GM12801 (cell line): ENCODE results near the gene CRBN.

Source experiments
- CTCF ChIP-seq: IDR thresholded peaks from one replicate; pipeline ENCODE4 v1.5.1; 2011; ENCODE audit warnings: control low read depth; ENCODE audit not compliant: insufficient read length; ENCODE audit errors: extremely low read depth

The CRBN gene

GRCh38 chr3:3109407-3110298 is 69.8 kb downstream of the CRBN start:
- no peak for TF ChIP-seq CTCF

GRCh38 chr3:3107858-3108257 is 71.6 kb downstream of the CRBN start:
- TF ChIP-seq CTCF = no peak

GRCh38 chr3:3107181-3107580 is 72.3 kb downstream of the CRBN start:
- no peak for TF ChIP-seq CTCF

- TF ChIP-seq CTCF = no peak
These were observed 73.7 kb downstream of the CRBN start for GRCh38 chr3:3105815-3106214.

DNA sequence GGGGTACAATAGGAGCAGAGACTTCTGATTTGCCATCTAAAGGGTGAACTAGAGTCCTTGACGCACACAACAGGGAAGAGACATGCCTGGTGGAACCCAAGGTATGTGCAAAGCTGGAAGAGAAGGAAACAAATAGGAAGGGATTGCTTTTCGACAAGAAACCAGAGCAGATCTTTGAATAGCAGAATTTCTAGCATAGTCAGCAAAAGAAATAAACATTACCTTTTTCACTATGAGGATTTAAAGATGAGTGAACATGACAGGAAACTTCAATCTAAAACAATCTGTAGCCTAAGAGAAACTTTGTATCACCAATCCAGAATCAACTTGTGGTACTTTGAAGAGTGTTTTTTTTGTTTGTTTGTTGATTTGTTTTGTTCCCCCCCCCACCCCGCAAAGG is 74.2 kb downstream of the CRBN start:
- no peak for TF ChIP-seq CTCF

GRCh38 chr3:3102751-3103150 is 76.7 kb downstream of the CRBN start:
- no peak for TF ChIP-seq CTCF

- no peak for TF ChIP-seq CTCF
These were observed 77.6 kb downstream of the CRBN start for GRCh38 chr3:3101660-3102458.
